Measurements from ENCODE around the gene ZNF337. TPM values are rescaled to one million over a fixed set of nuclear protein-coding genes. Genes with fewer than 3 reads are reported as not detected.
"Not testable (repeated sequence)": the region's sequence is repeated elsewhere in the genome, so short reads cannot be mapped to it uniquely, and the experiment has no call there.

ZNF337 gene
- total RNA-seq, 1 experiment from 2014 or later, result 10.3 TPM

DNA sequence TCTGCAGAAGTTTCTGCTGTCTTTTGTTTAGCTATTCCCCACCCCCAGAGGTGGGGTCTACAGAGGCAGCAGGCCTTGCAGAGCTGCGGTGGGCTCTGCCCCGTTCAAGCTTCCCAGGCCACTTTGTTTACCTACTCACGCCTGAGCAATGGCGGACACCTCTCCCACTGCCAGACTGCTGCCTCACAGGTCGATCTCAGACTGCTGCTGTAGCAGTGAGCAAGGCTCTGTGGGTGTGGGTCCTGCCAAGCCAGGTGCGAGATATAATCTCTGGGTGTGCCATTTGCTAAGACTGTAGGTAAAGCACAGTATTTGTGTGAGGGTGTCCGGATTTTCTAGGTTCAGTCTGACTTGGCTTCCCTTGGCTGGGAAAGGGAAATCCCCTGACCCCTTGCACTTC lies 23.6 kb upstream of the ZNF337 start:
- H2BK120ac ChIP-seq (ENCODE audit: low read depth, low read length, poor library complexity, severe bottlenecking), result no peak overlapping the region
- no peak overlapping the region for H4K5ac ChIP-seq (ENCODE audit: insufficient read length, low read depth, low read length)
- H3K4me1 Mint-ChIP-seq, result peaks cover 12 to 26% of the 10 kb centered on the region in 2 experiments
- H3K27me3 ChIP-seq (ENCODE audit: insufficient read depth, low read length), result no peaks in the 10 kb centered on the region
- no peak overlapping the region for H3T11ph ChIP-seq (ENCODE audit: low read length)
- H3K9ac ChIP-seq (ENCODE audit: extremely low read depth, insufficient read length, low read length), result no peak overlapping the region
- H3K18ac ChIP-seq (ENCODE audit: insufficient read length, low read depth, low read length), result no peak overlapping the region
- no peak overlapping the region for H3K27ac Mint-ChIP-seq
- no peak overlapping the region for H3K4me2 ChIP-seq (ENCODE audit: insufficient read depth, insufficient read length, low read length)
- TF ChIP-seq, protein P1, sequence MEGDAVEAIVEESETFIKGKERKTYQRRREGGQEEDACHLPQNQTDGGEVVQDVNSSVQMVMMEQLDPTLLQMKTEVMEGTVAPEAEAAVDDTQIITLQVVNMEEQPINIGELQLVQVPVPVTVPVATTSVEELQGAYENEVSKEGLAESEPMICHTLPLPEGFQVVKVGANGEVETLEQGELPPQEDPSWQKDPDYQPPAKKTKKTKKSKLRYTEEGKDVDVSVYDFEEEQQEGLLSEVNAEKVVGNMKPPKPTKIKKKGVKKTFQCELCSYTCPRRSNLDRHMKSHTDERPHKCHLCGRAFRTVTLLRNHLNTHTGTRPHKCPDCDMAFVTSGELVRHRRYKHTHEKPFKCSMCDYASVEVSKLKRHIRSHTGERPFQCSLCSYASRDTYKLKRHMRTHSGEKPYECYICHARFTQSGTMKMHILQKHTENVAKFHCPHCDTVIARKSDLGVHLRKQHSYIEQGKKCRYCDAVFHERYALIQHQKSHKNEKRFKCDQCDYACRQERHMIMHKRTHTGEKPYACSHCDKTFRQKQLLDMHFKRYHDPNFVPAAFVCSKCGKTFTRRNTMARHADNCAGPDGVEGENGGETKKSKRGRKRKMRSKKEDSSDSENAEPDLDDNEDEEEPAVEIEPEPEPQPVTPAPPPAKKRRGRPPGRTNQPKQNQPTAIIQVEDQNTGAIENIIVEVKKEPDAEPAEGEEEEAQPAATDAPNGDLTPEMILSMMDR (conservative IDR thresholded peaks at IDR 0.05), result no peak
- H3K9me3 Mint-ChIP-seq, result peaks cover 10 to 22% of the 10 kb centered on the region in 2 experiments
- no peak overlapping the region for H2AK5ac ChIP-seq (ENCODE audit: insufficient read length, low read length)
- H2AFZ ChIP-seq (ENCODE audit: low read length), result no peak overlapping the region
- H2BK5ac ChIP-seq (ENCODE audit: insufficient read length, low read length), result no peak overlapping the region
- no peaks in the 10 kb centered on the region for H3K23me2 ChIP-seq (ENCODE audit: insufficient read length, low read depth, low read length, poor library complexity, severe bottlenecking)
- H4K91ac ChIP-seq (ENCODE audit: insufficient read length, low read depth, low read length), result no peak overlapping the region
- H3K23ac ChIP-seq (ENCODE audit: insufficient read length, low read depth, low read length), result no peak overlapping the region
- H2BK20ac ChIP-seq (ENCODE audit: low read depth, low read length, poor library complexity, severe bottlenecking), result no peak overlapping the region
- H3K4me1 ChIP-seq (ENCODE audit: insufficient read depth, low read length), result no peaks in the 10 kb centered on the region
- DNase-seq, result no peak
- H2BK15ac ChIP-seq (ENCODE audit: low read depth, low read length), result no peak overlapping the region
- H4K8ac ChIP-seq (replicated peaks; ENCODE audit: insufficient read length, low read depth, low read length), result no peak overlapping the region
- no peaks in the 10 kb centered on the region for H4K20me1 ChIP-seq (ENCODE audit: control insufficient read depth, insufficient read depth, insufficient read length)
- no peak overlapping the region for H3K27ac ChIP-seq (ENCODE audit: insufficient read length, low read depth, low read length)
- peaks cover 9% of the 10 kb centered on the region; the same call in 1 of the 2 replicates for H3K27me3 Mint-ChIP-seq (ENCODE audit: low read depth)
- H3K14ac ChIP-seq (ENCODE audit: insufficient read depth, low read length), result no peak overlapping the region
- no peak overlapping the region for H2BK12ac ChIP-seq (ENCODE audit: insufficient read length, low read depth, low read length)
- H3K4ac ChIP-seq (ENCODE audit: low read depth, low read length), result no peak overlapping the region
- no peaks in the 10 kb centered on the region for H3K79me2 ChIP-seq (ENCODE audit: insufficient read depth, low read length)
- no CpG with 5 or more reads among the region's 7 CpGs for WGBS (ENCODE audit: extremely low coverage, insufficient read length, low lambda C conversion rate)
- H3K56ac ChIP-seq (ENCODE audit: insufficient read length, low read depth, low read length), result no peak overlapping the region
- no peak overlapping the region for H3K4me3 Mint-ChIP-seq
- peaks cover 0 to 10% (median 7%) of the 10 kb centered on the region in 3 experiments; a peak in 4 of 7 replicates for H3K36me3 Mint-ChIP-seq (ENCODE audit: insufficient read depth in 1 of 3, low read depth in 3 of 3)
- H3K79me1 ChIP-seq (ENCODE audit: insufficient read depth, low read depth, low read length, poor library complexity, severe bottlenecking), result no peaks in the 10 kb centered on the region
- no peaks in the 10 kb centered on the region for H3K9me3 ChIP-seq (ENCODE audit: control insufficient read depth, low read depth, low read length)

DNA sequence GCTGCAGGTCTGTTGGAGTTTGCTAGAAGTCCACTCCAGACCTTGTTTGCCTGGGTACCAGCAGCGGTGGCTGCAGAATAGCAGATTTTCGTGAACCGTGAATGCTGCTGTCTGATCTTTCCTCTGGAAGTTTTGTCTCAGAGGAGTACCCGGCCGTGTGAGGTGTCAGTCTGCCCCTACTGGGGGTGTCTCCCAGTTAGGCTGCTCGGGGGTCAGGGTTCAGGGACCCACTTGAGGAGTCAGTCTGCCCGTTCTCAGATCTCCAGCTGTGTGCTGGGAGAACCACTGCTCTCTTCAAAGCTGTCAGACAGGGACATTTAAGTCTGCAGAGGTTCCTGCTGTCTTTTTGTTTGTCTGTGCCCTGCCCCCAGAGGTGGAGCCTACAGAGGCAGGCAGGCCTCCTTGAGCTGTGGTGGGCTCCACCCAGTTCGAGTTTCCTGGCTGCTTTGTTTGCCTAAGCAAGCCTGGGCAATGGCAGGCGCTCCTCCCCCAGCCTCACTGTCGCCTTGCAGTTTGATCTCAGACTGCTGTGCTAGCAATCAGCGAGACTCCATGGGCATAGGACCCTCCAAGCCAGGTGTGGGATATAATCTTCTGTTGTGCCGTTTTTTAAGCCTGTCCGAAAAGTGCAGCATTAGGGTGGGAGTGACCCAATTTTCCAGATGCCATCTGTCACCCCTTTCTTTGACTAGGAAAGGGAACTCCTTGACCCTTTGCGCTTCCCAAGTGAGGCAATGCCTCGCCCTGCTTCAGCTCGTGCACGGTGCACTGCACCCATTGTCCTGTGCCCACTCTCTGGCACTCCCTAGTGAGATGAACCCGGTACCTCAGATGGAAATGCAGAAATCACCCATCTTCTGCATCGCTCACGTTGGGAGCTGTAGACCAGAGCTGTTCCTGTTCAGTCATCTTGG lies 22.5 kb upstream of the ZNF337 start:
- H2AFZ ChIP-seq (ENCODE audit: low read length); H3K27ac ChIP-seq (ENCODE audit: insufficient read length, low read depth, low read length); H2BK15ac ChIP-seq (ENCODE audit: low read depth, low read length); H4K20me1 ChIP-seq (ENCODE audit: control insufficient read depth, insufficient read depth, insufficient read length); H2BK5ac ChIP-seq (ENCODE audit: insufficient read length, low read length); H3K9me3 ChIP-seq (ENCODE audit: control insufficient read depth, low read depth, low read length); H4K8ac ChIP-seq (replicated peaks; ENCODE audit: insufficient read length, low read depth, low read length); H3K27me3 Mint-ChIP-seq (ENCODE audit: low read depth); H3K27me3 ChIP-seq (ENCODE audit: insufficient read depth, low read length); H3K79me1 ChIP-seq (ENCODE audit: insufficient read depth, low read depth, low read length, poor library complexity, severe bottlenecking); H3K18ac ChIP-seq (ENCODE audit: insufficient read length, low read depth, low read length); H2BK120ac ChIP-seq (ENCODE audit: low read depth, low read length, poor library complexity, severe bottlenecking); H2BK20ac ChIP-seq (ENCODE audit: low read depth, low read length, poor library complexity, severe bottlenecking); H3K23me2 ChIP-seq (ENCODE audit: insufficient read length, low read depth, low read length, poor library complexity, severe bottlenecking); H3K14ac ChIP-seq (ENCODE audit: insufficient read depth, low read length); H3K4ac ChIP-seq (ENCODE audit: low read depth, low read length); H3K23ac ChIP-seq (ENCODE audit: insufficient read length, low read depth, low read length); H3K36me3 Mint-ChIP-seq (ENCODE audit: insufficient read depth in 1 of 3, low read depth in 3 of 3); H3K79me2 ChIP-seq (ENCODE audit: insufficient read depth, low read length); H4K5ac ChIP-seq (ENCODE audit: insufficient read length, low read depth, low read length); H2AK5ac ChIP-seq (ENCODE audit: insufficient read length, low read length); H3K4me2 ChIP-seq (ENCODE audit: insufficient read depth, insufficient read length, low read length); DNase-seq; H3K9ac ChIP-seq (ENCODE audit: extremely low read depth, insufficient read length, low read length); H3K56ac ChIP-seq (ENCODE audit: insufficient read length, low read depth, low read length); H3T11ph ChIP-seq (ENCODE audit: low read length); H3K4me1 ChIP-seq (ENCODE audit: insufficient read depth, low read length); H4K91ac ChIP-seq (ENCODE audit: insufficient read length, low read depth, low read length); H2BK12ac ChIP-seq (ENCODE audit: insufficient read length, low read depth, low read length): not testable (repeated sequence)
- H3K4me3 Mint-ChIP-seq, result peak overlapping the region; percentile 43 to 45; a peak in 4 of 5 replicates
- H3K27ac Mint-ChIP-seq, result peak overlapping the region in 2 of 3 experiments; percentile 23 to 76; a peak in 2 of 7 replicates
- peaks cover 16 to 22% of the 10 kb centered on the region in 2 experiments for H3K9me3 Mint-ChIP-seq
- no CpG with 5 or more reads among the region's 20 CpGs for WGBS (ENCODE audit: extremely low coverage, insufficient read length, low lambda C conversion rate)
- peaks cover 12 to 26% of the 10 kb centered on the region in 2 experiments for H3K4me1 Mint-ChIP-seq
